Left cardiac atrium (tissue), 4 donors: Measurements from ENCODE around the gene MARS1. TPM values are rescaled to one million over a fixed set of nuclear protein-coding genes. Genes with fewer than 3 reads are reported as not detected.
"Not testable (repeated sequence)": the region's sequence is repeated elsewhere in the genome, so short reads cannot be mapped to it uniquely, and the experiment has no call there.

Source experiments
- ATAC-seq, 2 donors: fragments of 200-7000 bp; cut with Tn5 transposase; one replicate each; pipeline ENCODE4 v1.9.1; 2020; ENCODE audit warnings: mild to moderate bottlenecking in 2 of 2, moderate library complexity in 2 of 2
- DNase-seq: peaks from one replicate; pipeline ENCODE4 v3.0.0-alpha.2; 2020
- intact Hi-C, 2 donors: fragments of 100-400 bp; cut with DNase I; formaldehyde crosslinking; loops; one replicate each; pipeline versions ENCODE4 v1.14.1 to v1.15.1; 2022 to 2023
- total RNA-seq, 2 donors: library from RNA; stranded (reverse); fragmentation: NEBNext Ultra II Directional; extraction: Animal tissue kit (Norgen Biotek cat#: 25700); gene quantifications; one replicate each; pipeline ENCODE4 v1.2.1, GENCODE V29; 2021
- donor health status: DM: no; HTN: yes; CAD: no.
- donor health status: DM: no; HTN: yes; CAD: no; lungs with severe emphysema.
- donor health status: DM: yes; HTN: yes; CAD: no.
- donor health status: Dilated cardiomyopathy.

MARS1 gene
- total RNA-seq, 2 donors from 2014 or later = 74.6 to 115 TPM

GRCh38 chr12:57511588-57512325, 23.9 kb downstream of the MARS1 start:
- DNase-seq (no peak), ATAC-seq (no peak)
- intact Hi-C loops = no loop called here

GRCh38 chr12:57512665-57513064, 24.8 kb downstream of the MARS1 start:
- ATAC-seq = no peak

GRCh38 chr12:57513266-57513665, 25.4 kb downstream of the MARS1 start:
- intact Hi-C loops = no loop called here
- ATAC-seq = no peak

More at GRCh38 chr12:57512665-57513064, 24.8 kb downstream of the MARS1 start:
- intact Hi-C loops = no loop called here
- no peak for DNase-seq

GRCh38 chr12:57513677-57514076, 25.8 kb downstream of the MARS1 start:
- intact Hi-C loops, DNase-seq, ATAC-seq: not testable (repeated sequence)

More at GRCh38 chr12:57513266-57513665, 25.4 kb downstream of the MARS1 start:
- DNase-seq = no peak

- DNase-seq, ATAC-seq, intact Hi-C loops: not testable (repeated sequence)
These were observed 26.4 kb downstream of the MARS1 start for GRCh38 chr12:57514246-57514645.

GRCh38 chr12:57514720-57515407, 27.0 kb downstream of the MARS1 start:
- intact Hi-C loops = no loop called here
- no peak for ATAC-seq
- no peak for DNase-seq

- intact Hi-C loops = no loop called here
- no peak for DNase-seq
These were observed 27.6 kb downstream of the MARS1 start for GRCh38 chr12:57515408-57515933.

GRCh38 chr12:57515934-57516541, 28.2 kb downstream of the MARS1 start:
- intact Hi-C loops = no loop called here
- DNase-seq = no peak
- no peak for ATAC-seq

More at GRCh38 chr12:57515408-57515933, 27.6 kb downstream of the MARS1 start:
- ATAC-seq = no peak

- ATAC-seq (no peak), DNase-seq (no peak)
- intact Hi-C loops = no loop called here
These were observed 28.8 kb downstream of the MARS1 start for GRCh38 chr12:57516617-57517153.

GRCh38 chr12:57517187-57517586, 29.3 kb downstream of the MARS1 start:
- DNase-seq (no peak), ATAC-seq (no peak)
- intact Hi-C loops = no loop called here

- DNase-seq, intact Hi-C loops: not testable (repeated sequence)
These were observed 29.9 kb downstream of the MARS1 start for GRCh38 chr12:57517718-57518117.

GRCh38 chr12:57518176-57518919, 30.5 kb downstream of the MARS1 start:
- no peak for DNase-seq
- no peak for ATAC-seq
- intact Hi-C loops = no loop called here

More at GRCh38 chr12:57517718-57518117, 29.9 kb downstream of the MARS1 start:
- not testable (repeated sequence) for ATAC-seq

- DNase-seq (peak; percentile 57), ATAC-seq (peak; percentile 0 to 6)
- intact Hi-C loops = no loop called here
These were observed 31.3 kb downstream of the MARS1 start for GRCh38 chr12:57518920-57519795.

- intact Hi-C loops = no loop called here
- ATAC-seq = no peak
- no peak for DNase-seq
These were observed 31.9 kb downstream of the MARS1 start for GRCh38 chr12:57519796-57520052.

- DNase-seq = peak; percentile 100
- intact Hi-C loops = no loop called here
- ATAC-seq = peak; percentile 84 to 89
These were observed 32.4 kb downstream of the MARS1 start, which contains the start of gene DDIT3 for GRCh38 chr12:57520053-57520818. Gene DDIT3 (minus strand): TSS chr12:57520514. CDS start chr12:57517406, 3,108 bp downstream.

- ATAC-seq = no peak
- peak; percentile 54 for DNase-seq
- intact Hi-C loops = no loop called here
These were observed 33.7 kb downstream of the MARS1 start for GRCh38 chr12:57521525-57522010.
